Measurements from ENCODE around the gene SLIT1. TPM values are rescaled to one million over a fixed set of nuclear protein-coding genes. Genes with fewer than 3 reads are reported as not detected.

The SLIT1 gene
- total RNA-seq, 4 donors from 2014 or later = 0.10 to 0.13 TPM; not detected in 2

- Histone ChIP-seq H3K9me3 (no peaks in the 10 kb centered on the region), H3K4me3 (no peak overlapping the region), H3K27me3 (peaks cover 0 to 8% (median 6%) of the 10 kb centered on the region in 3 donors), H3K36me3 (no peaks in the 10 kb centered on the region), H3K4me1 (no peaks in the 10 kb centered on the region), H3K27ac (no peak overlapping the region)
- DNase-seq (no peak), ATAC-seq (no peak)
- TF ChIP-seq CTCF (IDR thresholded peaks at IDR 0.05 in 4 of 5, conservative IDR thresholded peaks at IDR 0.05 in 1 of 5) (no peak), POLR2A (IDR thresholded peaks at IDR 0.05) (no peak)
- intact Hi-C loops (cut with DNase I; ENCODE audit: low total_unique reads) (no loop called here), in situ Hi-C loops (cut with MboI; ENCODE audit: low sequenced_read_pairs in 4 of 4) (no loop called here)
Measured at GRCh38 chr10:97138846-97139245, 46.9 kb downstream of the SLIT1 start.

DNA sequence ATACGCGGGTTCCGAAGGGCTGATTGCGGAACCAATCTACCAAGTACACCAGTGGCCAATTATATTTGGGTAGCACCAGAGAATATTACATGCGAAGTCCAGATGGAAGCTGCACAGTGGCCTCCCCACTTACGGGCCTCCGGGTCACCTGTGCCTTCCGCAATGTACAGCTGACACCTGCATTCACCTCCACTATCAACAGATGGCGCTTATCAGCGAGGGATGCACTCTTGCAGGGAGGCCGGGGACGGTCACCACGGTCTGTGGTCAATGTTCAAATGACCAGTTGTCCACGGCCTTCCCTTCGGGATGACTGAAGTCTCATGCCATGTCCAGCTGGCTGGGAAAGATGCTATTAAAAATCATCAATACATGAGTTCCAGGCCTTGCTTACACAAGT lies 47.6 kb downstream of the SLIT1 start:
- ATAC-seq (no peak), DNase-seq (no peak)
- in situ Hi-C loops (cut with MboI; ENCODE audit: low sequenced_read_pairs in 4 of 4) = no loop called here
- Histone ChIP-seq H3K4me1 (no peaks in the 10 kb centered on the region), H3K36me3 (no peaks in the 10 kb centered on the region), H3K4me3 (no peak overlapping the region), H3K27ac (no peak overlapping the region), H3K27me3 (peaks cover 0 to 8% (median 6%) of the 10 kb centered on the region in 3 donors), H3K9me3 (no peaks in the 10 kb centered on the region)
- TF ChIP-seq POLR2A (IDR thresholded peaks at IDR 0.05) (no peak), CTCF (IDR thresholded peaks at IDR 0.05 in 4 of 5, conservative IDR thresholded peaks at IDR 0.05 in 1 of 5) (no peak)
- intact Hi-C loops (cut with DNase I; ENCODE audit: low total_unique reads) = no loop called here

GRCh38 chr10:97136756-97137155 lies 49.0 kb downstream of the SLIT1 start:
- ATAC-seq (no peak), DNase-seq (no peak)
- Histone ChIP-seq H3K9me3 (no peaks in the 10 kb centered on the region), H3K27ac (no peak overlapping the region), H3K36me3 (no peaks in the 10 kb centered on the region), H3K4me1 (no peaks in the 10 kb centered on the region), H3K4me3 (no peak overlapping the region), H3K27me3 (peaks cover 0 to 8% (median 6%) of the 10 kb centered on the region in 3 donors)
- in situ Hi-C loops (cut with MboI; ENCODE audit: low sequenced_read_pairs in 4 of 4) = no loop called here
- TF ChIP-seq CTCF (IDR thresholded peaks at IDR 0.05 in 4 of 5, conservative IDR thresholded peaks at IDR 0.05 in 1 of 5) (no peak), POLR2A (IDR thresholded peaks at IDR 0.05) (no peak)
- intact Hi-C loops (cut with DNase I; ENCODE audit: low total_unique reads) = no loop called here

DNA sequence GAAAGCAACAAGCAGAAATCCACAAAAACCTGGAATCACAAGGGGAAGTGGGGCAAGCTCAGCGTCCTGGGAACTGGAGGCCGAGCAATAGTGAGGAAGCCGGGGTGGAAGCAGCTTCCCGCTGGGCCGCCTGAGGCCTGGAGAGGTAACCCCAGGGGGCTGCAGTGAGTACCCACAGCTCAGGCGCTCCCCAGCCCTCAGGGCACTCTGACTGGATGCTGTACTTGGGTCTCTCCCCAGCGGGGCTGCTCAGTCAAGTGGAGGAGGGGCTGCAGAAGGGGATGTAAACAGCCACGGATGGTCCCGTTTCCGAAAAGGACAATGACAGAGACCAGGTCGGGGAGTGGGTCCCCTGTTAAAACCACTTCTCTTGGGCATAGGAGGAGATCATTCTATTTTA lies 50.3 kb downstream of the SLIT1 start:
- TF ChIP-seq POLR2A (IDR thresholded peaks at IDR 0.05) (no peak), CTCF (IDR thresholded peaks at IDR 0.05 in 4 of 5, conservative IDR thresholded peaks at IDR 0.05 in 1 of 5) (no peak)

GRCh38 chr10:97134983-97135382 lies 50.8 kb downstream of the SLIT1 start:
- intact Hi-C loops (cut with DNase I; ENCODE audit: low total_unique reads) (no loop called here), in situ Hi-C loops (cut with MboI; ENCODE audit: low sequenced_read_pairs in 4 of 4) (no loop called here)
- TF ChIP-seq CTCF (IDR thresholded peaks at IDR 0.05 in 4 of 5, conservative IDR thresholded peaks at IDR 0.05 in 1 of 5) = no peak
- TF ChIP-seq POLR2A (IDR thresholded peaks at IDR 0.05) = no peak
- Histone ChIP-seq H3K9me3 (no peaks in the 10 kb centered on the region), H3K27ac (no peak overlapping the region), H3K27me3 (peaks cover 0 to 3% (median 0%) of the 10 kb centered on the region in 3 donors), H3K36me3 (no peaks in the 10 kb centered on the region), H3K4me3 (no peak overlapping the region), H3K4me1 (no peaks in the 10 kb centered on the region)
- ATAC-seq (no peak), DNase-seq (no peak)

More for the DNA sequence above, 50.3 kb downstream of the SLIT1 start:
- H3K9me3 ChIP-seq = no peaks in the 10 kb centered on the region
- H3K27me3 ChIP-seq = peaks cover 0 to 4% (median 0%) of the 10 kb centered on the region in 3 donors
- H3K36me3 ChIP-seq = no peaks in the 10 kb centered on the region
- ATAC-seq (no peak), DNase-seq (no peak)
- no peak overlapping the region for H3K27ac ChIP-seq
- intact Hi-C loops (cut with DNase I; ENCODE audit: low total_unique reads) (no loop called here), in situ Hi-C loops (cut with MboI; ENCODE audit: low sequenced_read_pairs in 4 of 4) (no loop called here)
- no peak overlapping the region for H3K4me3 ChIP-seq
- no peaks in the 10 kb centered on the region for H3K4me1 ChIP-seq
